ENCODE data around the gene MAT2B. TPM values are rescaled to one million over a fixed set of nuclear protein-coding genes. Genes with fewer than 3 reads are reported as not detected.
"Not testable (repeated sequence)": the region's sequence is repeated elsewhere in the genome, so short reads cannot be mapped to it uniquely, and the experiment has no call there.

Gene MAT2B
- polyA plus RNA-seq, 3 donors from 2014 or later, result 336 to 512 (median 345) TPM

DNA sequence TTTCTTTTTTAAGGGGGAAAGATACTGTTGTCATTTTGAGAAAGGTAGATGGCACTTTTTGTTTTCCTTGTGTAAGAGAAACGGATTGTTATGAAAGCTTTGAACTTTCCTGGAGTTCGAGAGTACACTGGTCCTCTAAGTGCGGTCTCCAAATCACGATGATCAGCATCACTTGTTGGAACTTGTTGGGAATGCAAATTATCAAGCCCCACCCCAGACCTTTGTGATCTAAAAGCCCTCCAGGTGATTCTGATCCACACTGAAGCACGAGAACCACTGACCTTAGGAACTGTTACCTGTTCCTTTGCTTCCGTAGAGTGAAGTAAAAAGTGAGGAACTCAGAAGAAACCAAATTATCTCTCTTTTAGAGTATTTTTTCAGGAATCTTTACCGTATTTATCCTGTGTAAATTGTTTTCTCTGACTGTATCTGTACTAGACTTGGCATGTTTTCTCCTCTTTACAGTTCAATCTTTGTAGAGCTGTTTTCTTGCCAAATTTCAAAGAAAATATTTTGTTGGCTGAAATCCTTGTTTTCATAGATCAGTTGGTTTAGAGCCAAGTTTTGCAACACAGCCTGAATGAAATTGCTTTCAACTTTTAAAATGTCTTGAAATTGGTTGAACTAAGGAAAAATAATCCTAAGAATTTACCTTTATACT lies 4.0 kb downstream of the MAT2B start:
- Mint-ChIP-seq H3K4me3 (peak overlapping the region; percentile 94 to 100 (median 99)), H3K36me3 (peaks cover 0 to 19% (median 7%) of the 10 kb centered on the region in 3 donors), H3K4me1 (peaks cover 66 to 91% of the 10 kb centered on the region in 2 donors), H3K9me3 (no peaks in the 10 kb centered on the region), H3K27me3 (ENCODE audit: low read depth in 3 of 3) (peaks cover 4 to 22% (median 17%) of the 10 kb centered on the region in 3 donors), H3K27ac (peak overlapping the region; percentile 95 to 100 (median 100))
- DNase-seq, result no peak

DNA sequence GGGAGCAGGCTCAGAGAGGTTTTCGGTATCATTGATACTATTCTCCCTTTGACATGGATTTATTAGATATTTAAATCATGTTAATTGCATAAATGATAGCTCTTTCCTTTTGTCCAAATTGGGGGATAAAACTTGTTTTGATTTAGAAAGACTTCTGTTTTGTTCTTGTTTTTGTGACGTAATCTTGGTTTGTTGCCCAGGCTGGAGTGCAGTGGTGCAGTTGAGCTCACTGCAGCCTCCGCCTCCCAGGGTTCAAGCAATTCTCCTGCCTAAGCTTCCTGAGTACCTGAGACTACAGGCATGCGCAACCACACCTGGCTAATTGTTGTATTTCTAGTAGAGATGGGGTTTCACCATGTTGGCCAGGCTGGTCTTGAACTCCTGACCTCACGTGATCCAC lies 7.1 kb downstream of the MAT2B start:
- Mint-ChIP-seq H3K4me1 (peaks cover 56 to 83% of the 10 kb centered on the region in 2 donors), H3K27ac (peak overlapping the region; percentile 42 to 81 (median 70)), H3K36me3 (peaks cover 0 to 33% (median 16%) of the 10 kb centered on the region in 3 donors), H3K27me3 (ENCODE audit: low read depth in 3 of 3) (peaks cover 0 to 2% (median 0%) of the 10 kb centered on the region in 3 donors), H3K9me3 (no peaks in the 10 kb centered on the region), H3K4me3 (peak overlapping the region in 1 of 5 donors; percentile 37)
- no peak for DNase-seq

DNA sequence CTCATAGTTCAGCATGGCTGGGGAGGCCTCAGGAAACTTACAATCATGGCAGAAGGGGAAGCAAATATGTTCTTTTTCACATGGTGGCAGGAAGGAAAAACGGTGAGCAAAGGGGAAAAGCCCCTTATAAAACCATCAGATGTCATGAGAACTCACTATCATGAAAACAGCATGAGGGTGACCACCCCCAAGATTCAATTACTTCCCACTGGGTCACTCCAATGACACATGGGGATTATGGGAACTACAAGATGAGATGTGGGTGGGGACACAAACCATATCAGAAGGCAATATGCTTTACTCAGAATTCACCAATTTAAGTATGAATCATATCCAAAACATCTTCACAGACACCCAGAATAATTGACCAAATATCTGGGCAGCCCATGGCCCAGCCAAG lies 19.7 kb downstream of the MAT2B start:
- H3K27me3 Mint-ChIP-seq (ENCODE audit: low read depth in 3 of 3), result no peaks in the 10 kb centered on the region
- peaks cover 0 to 4% of the 10 kb centered on the region in 2 donors for H3K4me1 Mint-ChIP-seq
- H3K27ac Mint-ChIP-seq, result no peak overlapping the region
- H3K9me3 Mint-ChIP-seq, result no peaks in the 10 kb centered on the region
- no peak overlapping the region for H3K4me3 Mint-ChIP-seq
- DNase-seq, result no peak
- H3K36me3 Mint-ChIP-seq, result peaks cover 4 to 21% (median 15%) of the 10 kb centered on the region in 3 donors

DNA sequence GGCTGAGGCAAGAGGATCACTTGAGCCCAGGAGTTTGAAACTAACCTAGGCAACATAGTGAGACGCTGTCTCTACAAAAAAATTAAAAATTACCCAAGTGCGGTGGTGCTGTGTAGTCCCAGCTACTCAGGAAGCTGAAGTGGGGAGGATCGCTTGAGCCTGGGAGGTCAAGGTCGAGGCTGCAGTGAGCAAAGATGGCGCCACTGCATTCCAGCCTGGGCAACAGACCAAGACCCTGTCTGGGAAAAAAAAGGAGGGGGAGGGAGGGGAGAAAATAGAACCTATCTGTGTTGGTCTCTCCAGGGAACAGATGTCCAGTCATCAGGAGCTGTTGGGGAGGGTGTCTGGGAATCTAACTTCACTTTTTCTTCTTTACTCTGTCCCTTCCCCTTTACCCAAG lies 24.3 kb downstream of the MAT2B start:
- H3K27ac Mint-ChIP-seq, result no peak overlapping the region
- peaks cover 0 to 2% (median 1%) of the 10 kb centered on the region in 3 donors for H3K27me3 Mint-ChIP-seq (ENCODE audit: low read depth in 3 of 3)
- H3K9me3 Mint-ChIP-seq, result no peaks in the 10 kb centered on the region
- peaks cover 4 to 14% (median 9%) of the 10 kb centered on the region in 3 donors for H3K36me3 Mint-ChIP-seq
- peaks cover 0 to under 1% of the 10 kb centered on the region in 2 donors for H3K4me1 Mint-ChIP-seq
- H3K4me3 Mint-ChIP-seq, result no peak overlapping the region
- DNase-seq, result no peak

DNA sequence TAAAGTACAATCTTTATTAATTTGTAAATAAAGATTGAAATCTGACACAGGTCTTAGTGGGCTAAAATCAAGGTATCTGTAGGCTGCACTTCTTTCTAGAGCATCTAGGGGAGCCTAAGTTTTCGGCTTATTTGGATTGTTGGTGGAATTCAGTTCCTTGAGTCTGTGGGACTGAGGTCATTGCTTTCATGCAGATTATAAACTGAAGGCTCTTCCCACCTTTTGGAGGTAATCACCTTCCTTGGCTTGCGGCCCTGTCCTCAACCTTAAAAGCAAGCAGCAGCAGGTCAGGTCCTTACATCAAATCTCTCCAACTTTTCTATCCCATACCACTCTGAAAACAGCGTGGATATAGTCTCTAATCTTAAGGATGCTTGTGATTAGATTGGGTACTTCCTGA lies 25.9 kb downstream of the MAT2B start:
- H3K4me3 Mint-ChIP-seq, result no peak overlapping the region
- H3K27me3 Mint-ChIP-seq (ENCODE audit: low read depth in 3 of 3), result peaks cover 0 to 4% (median 2%) of the 10 kb centered on the region in 3 donors
- H3K36me3 Mint-ChIP-seq, result peaks cover 0 to 9% (median 0%) of the 10 kb centered on the region in 3 donors
- no peak overlapping the region for H3K27ac Mint-ChIP-seq
- no peak for DNase-seq
- H3K4me1 Mint-ChIP-seq, result no peaks in the 10 kb centered on the region
- H3K9me3 Mint-ChIP-seq, result no peaks in the 10 kb centered on the region

DNA sequence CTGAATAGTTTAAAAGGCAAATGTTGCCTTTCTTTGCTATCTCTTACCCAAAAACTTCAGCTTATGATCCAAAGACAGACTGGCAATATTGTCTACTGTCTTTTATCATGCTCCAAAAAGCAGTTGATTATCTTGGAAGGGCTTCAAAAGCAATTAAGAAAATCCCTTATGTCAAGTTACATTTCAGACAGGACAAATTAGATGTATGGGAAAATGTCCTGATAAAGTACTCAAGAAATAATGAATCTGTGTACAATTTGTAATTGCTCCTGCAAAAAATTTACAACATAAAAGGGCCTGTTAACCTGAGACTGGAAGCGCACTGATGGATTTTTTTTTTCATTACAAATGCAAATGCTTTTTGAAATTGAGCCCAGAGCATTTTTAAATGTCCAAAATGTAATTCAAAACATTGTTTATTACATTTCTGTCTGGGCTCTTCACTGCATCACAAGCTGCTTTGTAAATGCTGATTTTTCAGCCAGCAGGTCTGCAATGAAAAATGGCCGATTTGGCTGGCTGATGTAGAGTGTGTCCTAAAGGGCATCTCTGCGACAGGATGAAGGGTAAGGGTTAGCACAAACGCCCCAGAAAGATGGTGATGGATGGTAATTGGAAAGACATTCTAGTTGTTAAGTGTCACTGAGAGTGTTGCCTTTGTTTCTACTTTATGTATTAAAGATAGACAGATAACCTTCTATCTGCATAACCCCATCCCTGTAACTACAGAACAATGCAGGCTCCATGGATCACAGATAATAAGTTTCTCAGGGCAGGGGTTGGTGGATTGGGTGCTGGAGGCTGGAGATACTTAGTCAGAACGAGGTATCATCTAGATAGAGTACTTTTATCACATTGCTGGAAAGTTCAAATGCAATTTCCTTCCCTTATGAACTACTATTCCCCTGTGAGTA lies 27.0 kb downstream of the MAT2B start:
- H3K4me1 Mint-ChIP-seq, result no peaks in the 10 kb centered on the region
- H3K27ac Mint-ChIP-seq, result no peak overlapping the region
- no peak for DNase-seq
- H3K4me3 Mint-ChIP-seq, result no peak overlapping the region
- peaks cover 0 to 9% (median 0%) of the 10 kb centered on the region in 3 donors for H3K36me3 Mint-ChIP-seq
- H3K9me3 Mint-ChIP-seq, result no peaks in the 10 kb centered on the region
- peaks cover 2 to 4% (median 2%) of the 10 kb centered on the region in 3 donors for H3K27me3 Mint-ChIP-seq (ENCODE audit: low read depth in 3 of 3)

DNA sequence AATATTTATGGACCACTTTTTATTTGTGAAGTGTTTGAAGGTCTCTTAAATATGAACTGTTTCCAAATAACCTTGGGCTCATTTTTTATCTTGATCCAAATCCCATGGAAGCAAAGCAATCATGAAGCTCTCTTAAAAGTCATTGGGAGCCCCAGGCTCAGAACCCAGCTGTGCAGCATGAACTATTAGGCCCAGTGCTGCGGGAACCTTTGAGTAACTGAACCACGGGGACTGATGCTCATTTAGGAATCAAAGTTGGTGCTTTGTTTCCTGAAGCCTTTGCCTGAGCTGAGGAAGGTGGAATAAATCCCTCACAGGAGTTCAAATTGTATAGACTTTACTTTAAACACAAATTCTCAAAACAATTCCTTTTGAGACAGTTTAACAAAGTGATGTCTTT lies 27.8 kb downstream of the MAT2B start:
- H3K4me3 Mint-ChIP-seq, result no peak overlapping the region
- H3K27ac Mint-ChIP-seq, result no peak overlapping the region
- H3K27me3 Mint-ChIP-seq (ENCODE audit: low read depth in 3 of 3), result peaks cover 2 to 5% (median 4%) of the 10 kb centered on the region in 3 donors
- H3K9me3 Mint-ChIP-seq, result no peaks in the 10 kb centered on the region
- H3K36me3 Mint-ChIP-seq, result peaks cover 0 to 8% (median 0%) of the 10 kb centered on the region in 3 donors
- DNase-seq, result no peak
- no peaks in the 10 kb centered on the region for H3K4me1 Mint-ChIP-seq

DNA sequence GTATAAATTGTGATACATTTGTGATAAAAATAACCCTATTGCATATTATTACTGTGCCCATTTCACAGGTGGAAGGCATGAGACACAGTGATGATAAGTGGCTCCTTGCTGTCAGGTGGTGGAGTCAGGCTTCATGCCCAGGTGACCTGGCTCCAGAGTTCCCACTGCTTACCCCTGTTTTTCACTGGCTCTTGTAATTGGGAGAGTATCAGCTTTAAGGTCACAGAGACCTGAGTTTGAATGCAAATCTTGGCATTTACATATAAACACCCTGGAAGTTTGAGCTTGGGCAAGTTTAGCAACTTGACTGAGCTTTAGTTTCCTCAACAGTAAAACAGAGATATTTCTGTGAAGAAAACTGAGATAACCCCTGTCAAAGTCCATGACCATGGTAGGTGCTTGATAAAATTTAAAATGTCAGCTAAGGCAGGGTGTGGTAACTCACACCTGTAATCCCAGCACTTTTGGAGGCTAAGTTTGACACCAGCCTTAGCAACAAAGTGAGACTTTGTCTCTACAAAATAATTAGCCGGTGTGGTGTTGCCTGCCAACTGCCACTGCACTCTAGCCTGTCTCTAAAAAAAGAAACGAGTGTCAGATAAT lies 29.2 kb downstream of the MAT2B start:
- Mint-ChIP-seq H3K4me3 (no peak overlapping the region), H3K9me3 (no peaks in the 10 kb centered on the region), H3K27ac (no peak overlapping the region), H3K36me3 (peaks cover 0 to 4% (median 0%) of the 10 kb centered on the region in 3 donors), H3K4me1 (no peaks in the 10 kb centered on the region), H3K27me3 (ENCODE audit: low read depth in 3 of 3) (peaks cover 2 to 8% (median 4%) of the 10 kb centered on the region in 3 donors)
- DNase-seq, result no peak

DNA sequence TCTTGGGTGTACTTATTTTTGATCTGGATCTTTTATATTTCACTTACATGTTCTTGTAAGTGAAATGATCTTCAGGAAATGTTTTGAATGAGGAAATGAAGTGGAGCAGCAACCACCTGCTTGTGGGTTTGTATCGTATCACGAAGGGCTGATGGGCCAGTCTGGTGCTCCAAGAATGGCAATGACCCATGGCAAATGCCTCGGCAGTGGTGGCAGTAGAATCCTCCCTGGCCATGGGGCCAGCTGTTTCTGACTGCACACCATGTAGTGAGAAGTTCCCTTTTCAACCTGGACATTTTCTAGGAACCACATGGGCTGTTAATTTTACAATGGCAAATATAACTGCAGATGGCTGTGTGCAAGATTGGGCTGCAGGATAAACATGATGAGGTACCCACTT lies 29.9 kb downstream of the MAT2B start:
- H3K27ac Mint-ChIP-seq, result no peak overlapping the region

DNA sequence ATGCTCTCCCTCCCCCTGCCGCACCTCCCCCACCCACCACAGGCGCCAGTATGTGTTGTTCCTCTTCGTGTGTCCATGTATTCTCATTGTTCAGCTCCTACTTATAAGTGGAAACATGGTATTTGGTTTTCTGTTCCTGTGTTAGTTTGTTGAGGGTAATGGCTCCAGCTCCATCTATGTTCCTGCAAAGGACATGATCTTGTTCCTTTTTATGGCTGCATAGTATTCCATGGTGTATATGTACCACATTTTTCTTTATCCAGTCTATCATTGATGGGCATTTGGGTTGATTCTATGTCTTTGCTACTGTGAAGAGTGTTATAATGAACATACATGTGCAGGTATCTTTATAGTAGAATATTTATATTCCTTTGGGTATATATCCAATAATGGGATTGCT lies 31.0 kb downstream of the MAT2B start:
- not testable (repeated sequence) for H3K36me3 Mint-ChIP-seq, H3K9me3 Mint-ChIP-seq, H3K27ac Mint-ChIP-seq, H3K4me1 Mint-ChIP-seq, H3K4me3 Mint-ChIP-seq, DNase-seq
- H3K27me3 Mint-ChIP-seq (ENCODE audit: low read depth in 3 of 3), result peaks cover 2 to 11% (median 7%) of the 10 kb centered on the region in 3 donors

More for the DNA sequence above, 29.9 kb downstream of the MAT2B start:
- DNase-seq, result no peak
- Mint-ChIP-seq H3K4me1 (no peaks in the 10 kb centered on the region), H3K4me3 (no peak overlapping the region), H3K36me3 (peaks cover 0 to 4% (median 0%) of the 10 kb centered on the region in 3 donors), H3K27me3 (ENCODE audit: low read depth in 3 of 3) (peaks cover 2 to 9% (median 4%) of the 10 kb centered on the region in 3 donors), H3K9me3 (no peaks in the 10 kb centered on the region)

DNA sequence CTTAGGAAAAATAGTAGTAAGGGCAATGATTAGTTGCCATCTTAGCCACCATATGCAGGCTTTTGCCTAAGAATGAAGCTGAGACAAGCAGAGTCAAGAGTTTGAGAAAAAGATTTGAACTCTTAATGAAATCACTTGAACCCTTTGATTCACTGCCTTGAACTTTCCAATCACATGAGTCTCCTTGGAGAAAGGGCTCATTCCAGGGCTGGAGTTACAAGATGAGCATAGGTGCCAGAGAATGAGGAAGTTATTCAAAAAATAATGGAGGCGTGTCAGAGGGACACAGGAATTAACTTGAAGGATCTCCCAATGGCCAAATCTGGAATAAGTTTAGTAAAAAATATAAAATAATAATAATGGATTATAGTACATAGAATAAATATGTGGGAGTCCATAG lies 35.3 kb downstream of the MAT2B start:
- H3K9me3 Mint-ChIP-seq, result no peaks in the 10 kb centered on the region
- H3K4me3 Mint-ChIP-seq, result no peak overlapping the region
- no peak for DNase-seq
- H3K27ac Mint-ChIP-seq, result no peak overlapping the region
- no peaks in the 10 kb centered on the region for H3K4me1 Mint-ChIP-seq
- H3K27me3 Mint-ChIP-seq (ENCODE audit: low read depth in 3 of 3), result peaks cover 0 to 16% (median 3%) of the 10 kb centered on the region in 3 donors
- H3K36me3 Mint-ChIP-seq, result peaks cover 0 to 3% (median 0%) of the 10 kb centered on the region in 3 donors

DNA sequence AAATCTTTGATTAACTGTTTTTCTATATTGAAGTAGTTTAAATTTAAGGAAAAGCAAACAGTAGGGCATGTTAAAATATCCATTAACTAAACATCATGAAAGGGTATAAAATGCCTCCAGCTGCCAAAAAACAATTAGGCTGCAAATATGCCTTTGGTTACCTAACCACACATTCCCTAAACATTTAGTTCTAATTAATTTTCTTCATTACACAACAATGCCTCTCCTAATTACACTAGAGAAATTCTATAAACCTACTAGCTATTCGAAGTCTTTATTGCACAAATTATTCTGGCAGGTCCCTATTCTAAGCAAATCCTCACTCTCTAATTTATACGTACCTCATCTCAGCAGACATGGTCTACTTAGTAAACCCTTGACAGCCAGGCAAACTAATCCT lies 37.4 kb downstream of the MAT2B start:
- Mint-ChIP-seq H3K27ac (no peak overlapping the region), H3K27me3 (ENCODE audit: low read depth in 3 of 3) (peaks cover 3 to 15% (median 4%) of the 10 kb centered on the region in 3 donors), H3K4me3 (no peak overlapping the region), H3K4me1 (no peaks in the 10 kb centered on the region), H3K36me3 (peaks cover 0 to 3% (median 0%) of the 10 kb centered on the region in 3 donors), H3K9me3 (no peaks in the 10 kb centered on the region)
- DNase-seq, result no peak

DNA sequence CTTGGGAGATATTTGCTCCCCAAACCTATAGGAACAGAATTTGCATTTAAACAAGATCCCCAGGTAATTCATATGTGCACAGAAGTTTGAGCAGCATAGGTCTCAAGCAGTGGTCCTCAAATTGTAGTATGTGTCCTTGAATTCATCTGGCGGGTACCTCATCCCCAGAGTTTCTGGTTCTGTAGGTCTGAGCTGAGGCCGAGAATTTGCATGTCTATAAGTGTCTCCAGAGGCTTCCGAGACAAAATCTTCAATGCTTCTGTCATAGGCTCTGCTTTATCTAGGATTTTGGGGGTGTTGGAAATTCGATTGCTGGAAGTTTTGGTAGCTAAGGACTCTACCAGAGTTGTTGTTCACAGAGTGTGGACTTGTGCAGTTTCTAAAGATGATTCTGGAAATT lies 38.6 kb downstream of the MAT2B start:
- H3K4me3 Mint-ChIP-seq, result no peak overlapping the region
- peaks cover 3 to 14% (median 4%) of the 10 kb centered on the region in 3 donors for H3K27me3 Mint-ChIP-seq (ENCODE audit: low read depth in 3 of 3)
- peaks cover 0 to 3% (median 0%) of the 10 kb centered on the region in 3 donors for H3K36me3 Mint-ChIP-seq
- no peak for DNase-seq
- H3K9me3 Mint-ChIP-seq, result no peaks in the 10 kb centered on the region
- no peak overlapping the region for H3K27ac Mint-ChIP-seq
- H3K4me1 Mint-ChIP-seq, result no peaks in the 10 kb centered on the region

Measured in immature natural killer cell (primary cell).